ENCODE results near the gene HBA2.
"Not testable (repeated sequence)": the region's sequence is repeated elsewhere in the genome, so short reads cannot be mapped to it uniquely, and the experiment has no call there.

Gene HBA2

DNA sequence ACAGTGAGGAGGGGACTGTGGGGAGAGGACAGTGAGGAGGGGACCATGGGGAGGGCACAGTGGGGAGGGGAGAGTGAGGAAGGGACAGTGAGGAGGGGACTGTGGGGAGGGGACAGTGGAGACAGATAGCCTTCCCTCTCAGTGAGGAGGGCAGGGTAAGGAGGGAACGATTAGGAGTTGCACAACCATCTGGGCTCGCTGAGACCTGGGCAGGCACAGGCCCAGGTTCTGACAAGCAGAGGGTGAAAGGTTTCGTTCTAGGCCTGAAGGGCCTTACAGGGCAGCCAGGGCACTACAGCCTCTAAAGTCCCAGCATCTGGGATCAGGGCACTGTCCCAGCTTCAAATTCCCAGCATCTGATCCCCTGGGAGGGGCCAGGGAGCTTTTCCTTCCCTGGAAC is 9.0 kb upstream of the HBA2 start:
- DNase-seq (ENCODE audit: low spot score in 2 of 2); H3K36me3 ChIP-seq (replicated peaks); H3K9me3 ChIP-seq; H3K4me3 ChIP-seq; in situ Hi-C loops (cut with MboI; ENCODE audit: low sequenced_read_pairs); H3K4me1 ChIP-seq; H3K27me3 ChIP-seq (ENCODE audit: low read depth): not testable (repeated sequence)

DNA sequence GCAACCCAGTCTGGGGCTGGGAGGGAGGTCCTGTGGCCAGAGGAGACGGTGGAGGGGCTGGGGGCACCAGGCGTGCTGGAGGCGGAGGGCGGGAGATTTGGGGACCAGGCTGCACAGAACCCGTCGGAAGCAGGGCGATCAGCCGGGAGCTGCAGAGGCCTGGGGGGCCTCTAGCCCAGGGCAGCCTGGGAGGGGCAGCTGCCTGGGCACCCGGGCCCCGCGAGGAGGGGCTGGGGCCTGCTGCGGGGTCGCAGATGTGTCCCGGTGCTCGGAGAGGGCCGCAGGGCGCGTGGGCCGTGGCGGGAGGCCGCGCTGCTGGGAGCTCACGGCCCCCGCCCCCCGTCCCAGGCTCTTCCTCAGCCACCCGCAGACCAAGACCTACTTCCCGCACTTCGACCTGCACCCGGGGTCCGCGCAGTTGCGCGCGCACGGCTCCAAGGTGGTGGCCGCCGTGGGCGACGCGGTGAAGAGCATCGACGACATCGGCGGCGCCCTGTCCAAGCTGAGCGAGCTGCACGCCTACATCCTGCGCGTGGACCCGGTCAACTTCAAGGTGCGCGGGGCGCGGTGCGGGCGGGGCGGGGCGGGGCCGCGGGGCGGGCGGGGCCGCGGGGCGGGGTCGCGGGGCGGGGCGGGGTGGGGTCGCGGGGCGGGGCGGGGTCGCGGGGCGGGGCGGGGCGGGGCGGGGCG is 8.4 kb upstream of the HBA2 start:
- H3K36me3 ChIP-seq (replicated peaks); DNase-seq (ENCODE audit: low spot score in 2 of 2); H3K9me3 ChIP-seq; H3K4me1 ChIP-seq; H3K27me3 ChIP-seq (ENCODE audit: low read depth); H3K4me3 ChIP-seq; in situ Hi-C loops (cut with MboI; ENCODE audit: low sequenced_read_pairs): not testable (repeated sequence)

DNA sequence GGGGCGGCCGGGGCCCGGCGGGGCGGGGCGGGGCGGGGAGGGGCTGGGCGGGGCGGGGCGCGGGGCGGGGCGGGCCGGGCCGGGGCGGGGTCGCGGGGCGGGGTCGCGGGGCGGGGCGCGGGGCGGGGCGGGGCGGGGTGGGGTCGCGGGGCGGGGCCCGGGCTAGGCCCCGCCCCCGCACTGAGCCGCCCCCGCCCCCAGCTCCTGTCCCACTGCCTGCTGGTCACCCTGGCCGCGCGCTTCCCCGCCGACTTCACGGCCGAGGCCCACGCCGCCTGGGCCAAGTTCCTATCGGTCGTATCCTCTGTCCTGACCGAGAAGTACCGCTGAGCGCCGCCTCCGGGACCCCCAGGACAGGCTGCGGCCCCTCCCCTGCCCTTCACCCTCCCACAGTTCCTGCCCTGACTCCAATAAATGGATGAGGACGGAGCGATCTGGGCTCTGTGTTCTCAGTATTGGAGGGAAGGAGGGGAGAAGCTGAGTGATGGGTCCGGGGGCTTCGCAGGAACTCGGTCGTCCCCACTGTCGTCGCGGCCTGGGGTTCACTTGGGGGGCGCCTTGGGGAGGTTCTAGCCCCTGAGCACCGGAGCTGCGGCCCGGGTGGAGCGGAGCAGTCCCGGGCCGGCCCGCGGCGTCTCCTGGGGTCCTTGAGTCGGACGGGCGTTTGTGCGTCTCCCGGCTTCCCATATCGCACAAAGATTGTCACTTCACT is 7.7 kb upstream of the HBA2 start:
- no peaks in the 10 kb centered on the region for H3K27me3 ChIP-seq (ENCODE audit: low read depth)
- in situ Hi-C loops (cut with MboI; ENCODE audit: low sequenced_read_pairs): no loop called here
- DNase-seq (ENCODE audit: low spot score in 2 of 2): peak in 1 of 2 experiments; percentile 44
- H3K4me3 ChIP-seq: peak overlapping the region; percentile 34
- no peaks in the 10 kb centered on the region for H3K4me1 ChIP-seq
- H3K9me3 ChIP-seq: no peaks in the 10 kb centered on the region
- no peaks in the 10 kb centered on the region for H3K36me3 ChIP-seq (replicated peaks)

DNA sequence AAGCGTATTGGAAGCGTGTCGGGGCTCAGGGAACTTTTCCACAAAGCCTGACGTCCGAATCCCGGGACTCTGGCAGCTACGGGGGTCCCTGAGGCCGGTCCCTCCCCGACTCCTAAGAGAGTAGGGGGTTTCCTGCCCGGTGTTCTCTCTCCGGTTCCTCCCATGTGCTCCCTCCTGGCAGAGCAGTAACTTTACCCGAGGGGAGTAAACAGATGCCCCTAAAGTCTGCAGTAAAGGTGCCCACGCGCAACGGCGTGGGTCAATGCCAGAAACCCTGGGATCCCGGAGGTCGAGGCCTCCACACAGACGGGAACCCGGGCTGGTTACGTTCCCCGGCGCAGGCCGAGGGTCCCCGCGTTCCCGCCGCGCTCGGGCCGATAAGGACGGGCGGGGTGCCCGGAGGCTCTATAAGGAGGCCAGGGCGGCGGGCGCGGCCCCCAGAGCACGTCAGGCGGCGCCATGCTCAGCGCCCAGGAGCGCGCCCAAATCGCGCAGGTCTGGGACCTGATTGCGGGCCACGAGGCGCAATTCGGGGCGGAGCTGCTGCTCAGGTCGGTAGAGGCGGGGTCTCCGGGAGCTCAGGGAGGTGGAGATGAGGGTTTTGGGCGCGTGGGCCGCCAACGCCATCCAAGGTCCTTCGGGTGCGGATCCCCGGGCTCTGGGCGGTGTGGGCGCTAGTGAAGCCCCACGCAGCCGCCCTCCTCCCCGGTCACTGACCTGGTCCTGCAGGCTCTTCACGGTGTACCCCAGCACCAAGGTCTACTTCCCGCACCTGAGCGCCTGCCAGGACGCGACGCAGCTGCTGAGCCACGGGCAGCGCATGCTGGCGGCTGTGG is 6.9 kb upstream of the HBA2 start, which contains the start of gene HBM:
HBM (plus strand) TSS at position 440 of the 836 bp plus-strand sequence; CDS start at position 460, 20 bp downstream.
- H3K27me3 ChIP-seq (ENCODE audit: low read depth): peaks cover 3% of the 10 kb centered on the region; the same call in 1 of the 2 replicates
- in situ Hi-C loops (cut with MboI; ENCODE audit: low sequenced_read_pairs): no loop called here
- peak within 1 kb of the TSS; percentile 34 for H3K4me3 ChIP-seq

DNA sequence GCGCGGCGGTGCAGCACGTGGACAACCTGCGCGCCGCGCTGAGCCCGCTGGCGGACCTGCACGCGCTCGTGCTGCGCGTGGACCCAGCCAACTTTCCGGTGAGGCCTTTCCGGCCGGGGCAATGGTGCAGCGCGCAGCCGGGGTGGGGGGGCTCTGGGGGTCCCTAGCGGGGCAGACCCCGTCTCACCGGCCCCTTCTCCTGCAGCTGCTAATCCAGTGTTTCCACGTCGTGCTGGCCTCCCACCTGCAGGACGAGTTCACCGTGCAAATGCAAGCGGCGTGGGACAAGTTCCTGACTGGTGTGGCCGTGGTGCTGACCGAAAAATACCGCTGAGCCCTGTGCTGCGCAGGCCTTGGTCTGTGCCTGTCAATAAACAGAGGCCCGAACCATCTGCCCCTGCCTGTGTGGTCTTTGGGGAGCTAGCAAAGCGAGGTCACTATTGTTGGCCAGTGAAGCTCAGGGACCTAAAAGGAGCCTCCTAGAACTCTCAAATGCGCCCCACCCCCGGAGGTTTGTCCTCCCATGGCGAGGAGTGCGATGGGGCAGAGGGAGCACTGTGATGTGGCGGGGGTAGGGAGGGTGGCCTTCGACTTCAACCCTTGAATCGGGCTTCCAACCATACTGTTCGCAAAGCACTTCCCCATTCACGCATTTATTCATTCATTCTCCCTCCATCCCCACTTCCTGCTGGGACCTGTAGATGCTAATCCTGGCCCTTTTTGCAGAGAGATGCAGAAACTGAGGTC is 6.1 kb upstream of the HBA2 start:
- Histone ChIP-seq H3K4me1 (no peaks in the 10 kb centered on the region), H3K4me3 (no peak overlapping the region), H3K9me3 (no peaks in the 10 kb centered on the region), H3K36me3 (replicated peaks) (no peaks in the 10 kb centered on the region), H3K27me3 (ENCODE audit: low read depth) (peaks cover 11% of the 10 kb centered on the region; the same call in 1 of the 2 replicates)
- DNase-seq (ENCODE audit: low spot score in 2 of 2): no peak
- in situ Hi-C loops (cut with MboI; ENCODE audit: low sequenced_read_pairs): no loop called here

More for the DNA sequence above, 6.9 kb upstream of the HBA2 start, which contains the start of gene HBM:
- no peaks in the 10 kb centered on the region for H3K9me3 ChIP-seq
- no peak for DNase-seq (ENCODE audit: low spot score in 2 of 2)
- H3K4me1 ChIP-seq: no peaks in the 10 kb centered on the region
- H3K36me3 ChIP-seq (replicated peaks): no peaks in the 10 kb centered on the region

DNA sequence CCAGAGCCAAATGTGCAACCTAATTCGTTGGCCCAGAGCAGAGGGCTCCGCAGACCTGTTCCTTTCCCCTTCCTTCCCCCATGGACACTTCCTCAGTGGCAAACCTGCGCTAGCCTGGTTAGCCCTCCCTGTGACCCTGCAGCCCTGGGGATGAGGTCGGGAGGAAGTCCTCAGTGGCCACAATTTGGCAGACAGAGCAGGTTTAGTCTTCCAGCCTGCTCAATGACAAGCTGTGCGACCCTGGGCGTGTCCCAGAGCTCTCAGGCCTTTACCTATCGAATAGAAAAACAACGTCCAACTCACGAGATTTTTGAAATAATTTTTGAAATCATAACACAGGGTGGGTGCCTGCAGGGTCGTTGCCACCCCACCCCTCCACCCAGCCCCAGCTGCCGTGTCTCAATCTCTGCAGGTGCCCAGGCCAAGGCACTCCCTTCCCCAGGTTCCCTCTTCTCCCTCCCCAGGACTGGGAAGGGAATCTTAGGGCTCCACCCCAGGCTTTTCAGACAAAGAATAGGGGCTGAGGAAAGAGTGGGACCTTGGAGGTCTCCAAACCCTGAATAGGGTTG is 5.5 kb upstream of the HBA2 start:
- DNase-seq (ENCODE audit: low spot score in 2 of 2): no peak
- no peaks in the 10 kb centered on the region for H3K36me3 ChIP-seq (replicated peaks)
- no peaks in the 10 kb centered on the region for H3K9me3 ChIP-seq
- peaks cover 12% of the 10 kb centered on the region; the same call in 1 of the 2 replicates for H3K27me3 ChIP-seq (ENCODE audit: low read depth)
- H3K4me3 ChIP-seq: no peak overlapping the region
- H3K4me1 ChIP-seq: no peaks in the 10 kb centered on the region
- in situ Hi-C loops (cut with MboI; ENCODE audit: low sequenced_read_pairs): no loop called here

DNA sequence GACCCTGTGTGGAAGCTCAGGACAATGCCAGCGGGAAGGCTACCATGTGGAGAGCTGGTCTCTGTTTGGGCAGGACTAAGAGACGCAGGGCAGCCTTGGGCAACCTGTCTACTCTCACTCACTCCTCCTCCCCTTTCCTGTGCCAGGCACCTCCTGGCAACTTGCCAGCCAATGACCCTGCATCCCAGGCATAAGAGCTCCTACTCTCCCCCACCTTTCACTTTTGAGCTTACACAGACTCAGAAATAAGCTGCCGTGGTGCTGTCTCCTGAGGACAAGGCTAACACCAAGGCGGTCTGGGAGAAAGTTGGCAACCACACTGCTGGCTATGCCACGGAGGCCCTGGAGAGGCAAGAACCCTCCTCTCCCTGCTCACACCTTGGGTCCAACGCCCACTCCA is 4.3 kb upstream of the HBA2 start:
- H3K36me3 ChIP-seq (replicated peaks): no peaks in the 10 kb centered on the region
- H3K9me3 ChIP-seq: no peaks in the 10 kb centered on the region
- no peak overlapping the region for H3K4me3 ChIP-seq
- H3K4me1 ChIP-seq: no peaks in the 10 kb centered on the region
- H3K27me3 ChIP-seq (ENCODE audit: low read depth): peaks cover 14% of the 10 kb centered on the region
- in situ Hi-C loops (cut with MboI; ENCODE audit: low sequenced_read_pairs): no loop called here
- DNase-seq (ENCODE audit: low spot score in 2 of 2): no peak

DNA sequence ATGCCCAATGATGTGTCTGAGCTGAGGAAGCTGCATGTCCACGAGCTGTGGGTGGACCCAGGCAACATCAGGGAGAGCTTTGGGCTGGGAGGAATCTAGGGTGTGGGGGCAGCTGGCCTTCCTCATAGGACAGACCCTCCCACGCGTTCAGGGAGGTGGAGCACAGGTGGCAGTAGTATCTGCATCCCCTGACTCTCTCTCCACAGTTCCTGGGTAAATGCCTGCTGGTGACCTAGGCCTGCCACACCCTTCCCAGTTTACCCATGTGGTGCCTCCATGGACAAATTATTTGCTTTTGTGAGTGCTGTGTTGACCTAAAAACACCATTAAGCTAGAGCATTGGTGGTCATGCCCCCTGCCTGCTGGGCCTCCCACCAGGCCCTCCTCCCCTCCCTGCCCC is 3.7 kb upstream of the HBA2 start:
- Histone ChIP-seq H3K9me3 (no peaks in the 10 kb centered on the region), H3K4me1 (no peaks in the 10 kb centered on the region), H3K4me3 (no peak overlapping the region), H3K36me3 (replicated peaks) (no peaks in the 10 kb centered on the region), H3K27me3 (ENCODE audit: low read depth) (peaks cover 14% of the 10 kb centered on the region)
- in situ Hi-C loops (cut with MboI; ENCODE audit: low sequenced_read_pairs): no loop called here
- DNase-seq (ENCODE audit: low spot score in 2 of 2): no peak

DNA sequence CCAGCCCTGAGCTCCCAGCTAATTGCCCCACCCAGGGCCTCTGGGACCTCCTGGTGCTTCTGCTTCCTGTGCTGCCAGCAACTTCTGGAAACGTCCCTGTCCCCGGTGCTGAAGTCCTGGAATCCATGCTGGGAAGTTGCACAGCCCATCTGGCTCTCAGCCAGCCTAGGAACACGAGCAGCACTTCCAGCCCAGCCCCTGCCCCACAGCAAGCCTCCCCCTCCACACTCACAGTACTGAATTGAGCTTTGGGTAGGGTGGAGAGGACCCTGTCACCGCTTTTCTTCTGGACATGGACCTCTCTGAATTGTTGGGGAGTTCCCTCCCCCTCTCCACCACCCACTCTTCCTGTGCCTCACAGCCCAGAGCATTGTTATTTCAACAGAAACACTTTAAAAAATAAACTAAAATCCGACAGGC is 2.6 kb upstream of the HBA2 start:
- peak in 1 of 2 experiments; percentile 52 for DNase-seq (ENCODE audit: low spot score in 2 of 2)

DNA sequence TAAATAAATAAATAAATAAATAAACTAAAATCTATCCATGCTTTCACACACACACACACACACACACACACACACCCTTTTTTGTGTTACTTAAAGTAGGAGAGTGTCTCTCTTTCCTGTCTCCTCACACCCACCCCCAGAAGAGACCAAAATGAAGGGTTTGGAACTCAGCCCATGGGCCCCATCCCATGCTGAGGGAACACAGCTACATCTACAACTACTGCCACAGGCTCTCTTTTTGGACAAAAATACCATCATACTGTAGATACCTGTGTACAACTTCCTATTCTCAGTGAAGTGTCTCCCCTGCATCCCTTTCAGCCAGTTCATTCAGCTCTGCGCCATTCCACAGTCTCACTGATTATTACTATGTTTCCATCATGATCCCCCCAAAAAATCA is 1.9 kb upstream of the HBA2 start:
- in situ Hi-C loops (cut with MboI; ENCODE audit: low sequenced_read_pairs): no loop called here
- no peak for DNase-seq (ENCODE audit: low spot score in 2 of 2)
- H3K27me3 ChIP-seq (ENCODE audit: low read depth): peaks cover 21% of the 10 kb centered on the region
- no peaks in the 10 kb centered on the region for H3K36me3 ChIP-seq (replicated peaks)
- no peaks in the 10 kb centered on the region for H3K9me3 ChIP-seq
- H3K4me1 ChIP-seq: no peaks in the 10 kb centered on the region
- H3K4me3 ChIP-seq: no peak overlapping the region

More for the DNA sequence above, 2.6 kb upstream of the HBA2 start:
- H3K4me3 ChIP-seq; in situ Hi-C loops (cut with MboI; ENCODE audit: low sequenced_read_pairs); H3K9me3 ChIP-seq; H3K36me3 ChIP-seq (replicated peaks); H3K4me1 ChIP-seq: not testable (repeated sequence)
- H3K27me3 ChIP-seq (ENCODE audit: low read depth): peaks cover 15% of the 10 kb centered on the region

DNA sequence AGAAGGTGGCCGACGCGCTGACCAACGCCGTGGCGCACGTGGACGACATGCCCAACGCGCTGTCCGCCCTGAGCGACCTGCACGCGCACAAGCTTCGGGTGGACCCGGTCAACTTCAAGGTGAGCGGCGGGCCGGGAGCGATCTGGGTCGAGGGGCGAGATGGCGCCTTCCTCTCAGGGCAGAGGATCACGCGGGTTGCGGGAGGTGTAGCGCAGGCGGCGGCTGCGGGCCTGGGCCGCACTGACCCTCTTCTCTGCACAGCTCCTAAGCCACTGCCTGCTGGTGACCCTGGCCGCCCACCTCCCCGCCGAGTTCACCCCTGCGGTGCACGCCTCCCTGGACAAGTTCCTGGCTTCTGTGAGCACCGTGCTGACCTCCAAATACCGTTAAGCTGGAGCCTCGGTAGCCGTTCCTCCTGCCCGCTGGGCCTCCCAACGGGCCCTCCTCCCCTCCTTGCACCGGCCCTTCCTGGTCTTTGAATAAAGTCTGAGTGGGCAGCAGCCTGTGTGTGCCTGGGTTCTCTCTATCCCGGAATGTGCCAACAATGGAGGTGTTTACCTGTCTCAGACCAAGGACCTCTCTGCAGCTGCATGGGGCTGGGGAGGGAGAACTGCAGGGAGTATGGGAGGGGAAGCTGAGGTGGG is 657 bp downstream of the HBA2 start:
- in situ Hi-C loops (cut with MboI; ENCODE audit: low sequenced_read_pairs); H3K9me3 ChIP-seq; H3K4me3 ChIP-seq; DNase-seq (ENCODE audit: low spot score in 2 of 2); H3K4me1 ChIP-seq; H3K36me3 ChIP-seq (replicated peaks): not testable (repeated sequence)
- peaks cover 21% of the 10 kb centered on the region for H3K27me3 ChIP-seq (ENCODE audit: low read depth)

DNA sequence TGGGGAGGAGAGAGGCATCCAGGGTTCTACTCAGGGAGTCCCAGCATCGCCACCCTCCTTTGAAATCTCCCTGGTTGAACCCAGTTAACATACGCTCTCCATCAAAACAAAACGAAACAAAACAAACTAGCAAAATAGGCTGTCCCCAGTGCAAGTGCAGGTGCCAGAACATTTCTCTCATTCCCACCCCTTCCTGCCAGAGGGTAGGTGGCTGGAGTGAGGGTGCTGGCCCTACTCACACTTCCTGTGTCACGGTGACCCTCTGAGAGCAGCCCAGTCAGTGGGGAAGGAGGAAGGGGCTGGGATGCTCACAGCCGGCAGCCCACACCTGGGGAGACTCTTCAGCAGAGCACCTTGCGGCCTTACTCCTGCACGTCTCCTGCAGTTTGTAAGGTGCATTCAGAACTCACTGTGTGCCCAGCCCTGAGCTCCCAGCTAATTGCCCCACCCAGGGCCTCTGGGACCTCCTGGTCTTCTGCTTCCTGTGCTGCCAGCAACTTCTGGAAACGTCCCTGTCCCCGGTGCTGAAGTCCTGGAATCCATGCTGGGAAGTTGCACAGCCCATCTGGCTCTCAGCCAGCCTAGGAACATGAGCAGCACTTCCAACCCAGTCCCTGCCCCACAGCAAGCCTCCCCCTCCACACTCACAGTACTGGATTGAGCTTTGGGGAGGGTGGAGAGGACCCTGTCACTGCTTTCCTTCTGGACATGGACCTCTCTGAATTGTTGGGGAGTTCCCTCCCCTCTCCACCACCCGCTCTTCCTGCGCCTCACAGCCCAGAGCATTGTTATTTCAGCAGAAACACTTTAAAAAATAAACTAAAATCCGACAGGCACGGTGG is 1.5 kb downstream of the HBA2 start:
- DNase-seq (ENCODE audit: low spot score in 2 of 2); in situ Hi-C loops (cut with MboI; ENCODE audit: low sequenced_read_pairs); H3K4me1 ChIP-seq; H3K9me3 ChIP-seq; H3K36me3 ChIP-seq (replicated peaks); H3K4me3 ChIP-seq: not testable (repeated sequence)
- peaks cover 21% of the 10 kb centered on the region for H3K27me3 ChIP-seq (ENCODE audit: low read depth)

Measured in HAP-1 (cell line).